ENCODE measurements around the gene CD109.

CD109 gene

GRCh38 chr6:73728548-73729205, 32.7 kb downstream of the CD109 start:
- no peak for DNase-seq

DNA sequence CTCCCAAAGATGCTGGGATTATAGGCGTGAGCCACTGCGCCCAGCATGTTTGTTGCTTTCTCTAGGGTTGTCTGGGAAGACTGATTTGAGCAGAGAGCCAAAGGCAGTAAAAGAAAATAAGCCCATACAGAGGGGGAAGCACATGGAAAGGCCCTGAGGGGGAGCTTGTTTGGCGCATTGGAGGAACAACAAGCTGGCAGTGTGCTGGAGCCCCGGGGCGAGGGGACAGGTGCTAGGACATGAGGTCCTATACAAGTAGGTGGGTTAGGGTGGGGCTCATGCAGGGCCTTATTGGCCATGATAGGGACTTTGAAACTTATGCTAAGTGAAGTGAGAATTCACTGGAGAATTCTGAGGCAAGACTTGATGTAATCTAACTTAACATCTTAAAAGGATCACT, 35.3 kb downstream of the CD109 start:
- DNase-seq: no peak

GRCh38 chr6:73732845-73733675, 37.1 kb downstream of the CD109 start:
- peak; percentile 31 for DNase-seq

- no peak for DNase-seq
Observed at GRCh38 chr6:73733791-73734190, 37.8 kb downstream of the CD109 start.

GRCh38 chr6:73734832-73735453, 38.9 kb downstream of the CD109 start:
- DNase-seq: no peak

DNA sequence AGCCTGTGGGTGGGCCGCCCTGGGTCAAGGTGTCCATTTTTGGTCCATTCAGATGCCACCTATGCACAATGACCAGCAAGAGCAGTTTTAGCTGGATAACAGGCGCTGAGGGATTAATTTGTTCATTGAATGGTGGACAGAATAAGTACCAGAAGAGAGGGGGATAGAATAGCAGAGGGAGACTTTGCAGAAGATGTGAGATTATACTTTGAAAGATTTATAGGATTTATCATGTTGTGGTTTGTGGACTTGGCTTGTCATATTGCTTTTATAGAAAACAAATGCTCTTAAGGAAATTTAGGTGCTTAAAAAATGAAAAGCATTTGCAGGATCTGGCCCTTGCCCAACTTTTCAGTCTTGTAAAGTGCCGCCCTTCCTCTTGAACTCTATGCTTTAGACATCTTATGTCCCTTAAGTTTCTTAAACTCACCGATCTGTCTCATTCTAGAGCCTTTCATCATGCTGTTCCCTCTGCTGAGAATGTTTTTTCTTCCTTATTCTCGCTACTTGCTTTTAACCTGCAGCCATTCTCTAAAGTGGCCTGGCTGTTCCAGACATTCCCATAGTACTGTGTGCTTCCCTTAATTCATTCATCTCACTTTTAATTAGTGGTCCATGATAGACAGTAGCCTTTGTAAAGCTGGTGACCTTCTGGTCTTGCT, 42.5 kb downstream of the CD109 start:
- DNase-seq: no peak

- DNase-seq: peak; percentile 55
Observed at GRCh38 chr6:73739096-73739495, 43.1 kb downstream of the CD109 start.

GRCh38 chr6:73742433-73742832, 46.4 kb downstream of the CD109 start:
- DNase-seq: no peak

GRCh38 chr6:73743081-73743480, 47.1 kb downstream of the CD109 start:
- no peak for DNase-seq

DNA sequence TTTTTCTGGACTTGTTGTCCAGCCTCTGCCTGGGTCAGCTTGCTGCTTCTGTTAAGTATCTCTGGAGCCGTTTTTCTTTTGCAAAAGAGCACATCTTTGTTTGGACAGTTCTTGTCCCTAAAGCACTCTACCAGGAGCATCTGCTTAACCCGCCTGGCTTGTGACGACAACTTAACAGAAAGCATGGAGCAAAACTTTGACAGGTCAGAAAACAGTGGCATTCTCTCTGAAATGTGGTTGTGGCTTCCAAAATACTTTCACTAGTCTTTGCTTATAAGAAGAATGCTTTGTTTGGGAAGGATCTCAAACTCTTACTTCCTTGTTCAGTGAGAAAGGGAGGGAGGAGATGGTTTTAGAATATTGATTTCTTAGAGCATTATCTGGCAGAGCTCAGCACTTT, 47.6 kb downstream of the CD109 start:
- no peak for DNase-seq

- DNase-seq: no peak
Observed at GRCh38 chr6:73746787-73747186, 50.8 kb downstream of the CD109 start.

DNA sequence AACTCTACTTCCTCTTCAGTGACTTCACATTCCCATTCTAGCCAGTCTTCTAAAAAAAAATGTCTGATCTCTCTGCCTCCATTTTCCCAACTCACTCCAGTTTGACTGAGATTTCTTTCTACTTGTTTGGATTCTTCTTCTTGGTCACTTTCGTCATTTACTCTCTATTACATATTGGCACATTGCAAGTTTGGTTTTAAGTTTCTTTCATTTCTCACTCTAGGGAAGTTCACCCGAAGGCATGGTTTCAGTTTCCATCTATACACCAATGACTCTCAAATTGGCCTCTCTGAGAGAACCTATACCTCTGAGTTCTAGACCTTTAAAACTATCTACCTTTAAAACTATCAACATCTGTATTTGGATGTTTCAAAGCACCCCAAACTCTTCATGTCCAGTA, 51.3 kb downstream of the CD109 start:
- DNase-seq: no peak

DNA sequence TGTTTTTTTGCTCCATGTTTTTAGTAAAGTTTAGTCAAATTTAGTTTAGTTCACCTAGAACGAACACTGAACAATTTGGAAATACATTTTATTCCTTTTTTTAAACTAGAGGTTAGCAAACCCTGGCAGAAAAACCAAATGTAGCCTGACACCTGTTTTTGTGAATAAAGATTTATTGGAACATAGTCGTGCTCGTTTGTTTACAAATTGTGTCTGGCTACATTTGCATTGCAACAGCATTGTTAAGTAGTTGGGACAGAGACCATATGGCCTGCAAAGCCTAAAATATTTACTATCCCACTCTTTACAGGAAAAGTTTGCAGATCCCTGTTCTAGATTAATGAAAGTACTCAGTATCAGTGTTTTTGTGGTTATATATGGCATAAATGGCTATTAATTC, 56.9 kb downstream of the CD109 start:
- no peak for DNase-seq

GRCh38 chr6:73766040-73766439, 70.0 kb downstream of the CD109 start:
- no peak for DNase-seq

DNA sequence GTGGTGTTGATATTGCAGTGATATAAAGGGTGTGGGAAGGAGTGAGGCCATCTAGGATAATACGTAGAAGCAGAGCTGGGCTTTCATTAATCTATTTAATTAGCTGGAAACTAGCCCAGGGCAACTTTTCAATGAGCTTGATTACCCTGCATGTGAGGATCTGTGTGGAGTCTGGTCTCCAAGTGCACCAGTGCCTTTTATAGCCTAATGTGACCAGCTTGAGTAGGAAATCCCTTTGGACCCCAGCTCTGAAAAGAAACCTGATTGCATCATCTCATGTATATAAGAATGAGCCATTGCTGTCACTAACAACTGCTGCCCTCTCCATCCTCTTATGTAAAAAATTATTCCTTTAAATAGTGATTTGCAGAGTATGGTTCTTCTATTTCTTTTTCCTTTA, 72.6 kb downstream of the CD109 start:
- no peak for DNase-seq

GRCh38 chr6:73769976-73770375, 74.0 kb downstream of the CD109 start:
- DNase-seq: no peak

DNA sequence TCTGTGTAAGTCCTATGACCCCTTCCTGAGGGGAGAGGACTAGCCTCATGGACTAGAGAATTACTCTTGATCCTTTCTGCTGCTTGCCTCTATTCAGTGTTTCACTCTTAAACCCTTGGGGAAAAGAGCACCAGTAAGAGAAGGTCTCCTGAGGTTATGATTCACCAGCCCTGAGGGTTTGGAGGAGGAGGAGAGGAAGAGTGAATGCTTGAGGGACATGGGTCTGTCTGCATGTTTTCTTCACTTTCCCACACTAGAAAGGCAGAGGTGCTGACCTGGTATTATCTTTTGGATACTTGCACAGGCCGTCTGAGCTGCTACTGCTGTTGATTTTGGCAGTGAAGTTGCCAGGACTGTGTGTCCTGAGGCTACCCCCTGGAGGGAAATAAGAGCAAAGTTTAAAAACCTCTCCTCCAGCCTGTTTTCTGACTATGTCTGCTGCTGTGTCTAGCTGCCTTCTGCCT, 78.3 kb downstream of the CD109 start:
- no peak for DNase-seq

DNA sequence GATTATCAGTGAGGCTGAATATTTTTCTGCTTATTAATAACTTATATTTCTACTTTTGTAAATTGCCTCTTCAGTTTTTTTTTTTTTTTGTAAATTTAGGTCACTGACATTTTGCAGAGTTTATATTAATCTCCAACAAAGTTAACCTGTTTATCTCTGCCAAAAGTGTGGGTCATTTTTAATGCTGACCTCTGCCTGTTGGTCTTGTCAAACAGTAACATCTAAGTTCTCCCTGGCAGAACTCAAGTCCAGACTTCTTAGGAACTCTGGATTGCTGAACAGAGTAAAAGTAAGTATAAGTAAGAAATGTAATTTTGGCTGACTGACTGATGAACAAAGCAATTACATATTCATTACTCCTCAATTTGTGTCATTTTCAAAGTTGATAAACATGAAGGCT, 83.9 kb downstream of the CD109 start:
- DNase-seq: no peak

DNA sequence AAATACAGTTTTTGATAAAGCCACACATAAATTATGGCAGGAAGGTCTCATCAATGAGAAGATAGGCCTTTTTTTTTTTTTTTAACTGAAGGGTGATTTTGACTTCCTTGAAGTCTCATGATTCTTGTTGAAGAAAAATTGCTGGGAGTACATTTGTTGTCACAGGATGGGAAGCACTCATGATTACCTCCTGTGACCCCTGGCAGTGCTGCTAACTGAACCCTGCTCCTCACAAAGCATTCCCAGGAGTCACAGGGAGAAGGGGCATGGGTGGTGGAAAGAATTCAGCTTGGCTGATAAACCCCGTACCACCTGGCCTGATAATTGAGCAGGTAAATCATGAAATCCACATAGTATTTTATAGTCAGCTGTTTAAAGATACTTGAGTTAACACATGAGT, 86.9 kb downstream of the CD109 start:
- no peak for DNase-seq

- no peak for DNase-seq
Observed at GRCh38 chr6:73784726-73785505, 88.9 kb downstream of the CD109 start.

GRCh38 chr6:73790574-73790973, 94.6 kb downstream of the CD109 start:
- DNase-seq: no peak

- DNase-seq: no peak
Observed at GRCh38 chr6:73791336-73791735, 95.3 kb downstream of the CD109 start.

DNA sequence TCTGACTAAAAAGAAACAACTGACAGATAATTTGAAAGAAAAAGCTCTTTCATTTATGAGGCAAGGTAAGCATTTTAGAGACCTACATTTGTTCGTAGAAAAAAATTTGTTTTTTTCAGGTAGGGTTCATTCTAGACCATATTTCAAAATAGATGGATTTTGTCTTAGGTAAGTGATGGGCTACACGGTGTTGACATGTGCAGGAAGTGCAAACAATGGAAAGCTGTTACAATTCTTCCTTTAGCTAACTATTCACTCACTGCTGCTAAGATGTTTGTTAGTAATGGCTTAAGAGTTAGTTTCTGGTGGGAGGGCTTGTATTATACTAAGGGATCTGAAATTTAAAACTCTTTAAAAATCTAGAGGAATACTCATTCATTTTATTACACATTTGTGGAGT, 96.7 kb downstream of the CD109 start:
- DNase-seq: no peak
